GM19023 (cell line): ENCODE data around the gene ZNF398.

Experiments
- ATAC-seq: cut with Tn5 transposase; IDR thresholded peaks from one replicate; pipeline ENCODE4 v1.9.1; 2021; ENCODE audit warnings: mild to moderate bottlenecking, moderate library complexity; ENCODE audit not compliant: unreplicated experiment

The ZNF398 gene

GRCh38 chr7:149195180-149196150 is 48.2 kb downstream of the ZNF398 start, which contains the start of gene ZNF282:
TSS of gene ZNF282 (plus strand) at chr7:149195546. CDS start at chr7:149195590, 44 bp downstream.
- ATAC-seq, result peak; percentile 91

- ATAC-seq, result peak; percentile 20
Measured at GRCh38 chr7:149196151-149196704, 49.0 kb downstream of the ZNF398 start.

GRCh38 chr7:149196705-149197171 is 49.5 kb downstream of the ZNF398 start:
- ATAC-seq, result peak; percentile 6

- ATAC-seq, result no peak
Measured at GRCh38 chr7:149197675-149198074, 50.4 kb downstream of the ZNF398 start.

GRCh38 chr7:149198161-149198816 is 51.0 kb downstream of the ZNF398 start:
- ATAC-seq, result no peak

- no peak for ATAC-seq
Measured at GRCh38 chr7:149199234-149199995, 52.2 kb downstream of the ZNF398 start.

GRCh38 chr7:149202831-149203231 is 55.6 kb downstream of the ZNF398 start:
- no peak for ATAC-seq

- no peak for ATAC-seq
Measured at GRCh38 chr7:149205690-149206381, 58.6 kb downstream of the ZNF398 start.

- ATAC-seq, result no peak
Measured at GRCh38 chr7:149207324-149208035, 60.2 kb downstream of the ZNF398 start.

- ATAC-seq, result no peak
Measured at GRCh38 chr7:149209518-149210269, 62.4 kb downstream of the ZNF398 start.

- no peak for ATAC-seq
Measured at GRCh38 chr7:149210551-149210950, 63.3 kb downstream of the ZNF398 start.

- ATAC-seq, result no peak
Measured at GRCh38 chr7:149214020-149214720, 66.9 kb downstream of the ZNF398 start.

- no peak for ATAC-seq
Measured at GRCh38 chr7:149216402-149216801, 69.1 kb downstream of the ZNF398 start.

GRCh38 chr7:149217570-149217969 is 70.3 kb downstream of the ZNF398 start:
- ATAC-seq, result no peak

- ATAC-seq, result no peak
Measured at GRCh38 chr7:149218469-149219420, 71.5 kb downstream of the ZNF398 start.

- ATAC-seq, result no peak
Measured at GRCh38 chr7:149220534-149220933, 73.3 kb downstream of the ZNF398 start.

GRCh38 chr7:149223176-149223575 is 75.9 kb downstream of the ZNF398 start:
- no peak for ATAC-seq
